HuH-7 (cell line): ENCODE data around the gene CCDC69.
"Not testable (repeated sequence)": the region's sequence is repeated elsewhere in the genome, so short reads cannot be mapped to it uniquely, and the experiment has no call there.

Experiments
- DNase-seq: peaks from one replicate; pipeline ENCODE4 v3.0.0; 2011; ENCODE audit warnings: low spot score

CCDC69 gene

GRCh38 chr5:151192626-151193025 is 31.3 kb downstream of the CCDC69 start:
- DNase-seq: no peak

GRCh38 chr5:151191661-151192060 is 32.2 kb downstream of the CCDC69 start:
- DNase-seq: no peak

- no peak for DNase-seq
Observed at GRCh38 chr5:151189151-151189550, 34.7 kb downstream of the CCDC69 start.

GRCh38 chr5:151186538-151186937 is 37.4 kb downstream of the CCDC69 start:
- DNase-seq: no peak

- no peak for DNase-seq
Observed at GRCh38 chr5:151186052-151186451, 37.8 kb downstream of the CCDC69 start.

- DNase-seq: no peak
Observed at GRCh38 chr5:151184316-151185042, 39.4 kb downstream of the CCDC69 start.

GRCh38 chr5:151183456-151184245 is 40.2 kb downstream of the CCDC69 start:
- DNase-seq: no peak

- no peak for DNase-seq
Observed at GRCh38 chr5:151182976-151183375, 40.9 kb downstream of the CCDC69 start.

GRCh38 chr5:151182524-151182900 is 41.4 kb downstream of the CCDC69 start:
- DNase-seq: no peak

- no peak for DNase-seq
Observed at GRCh38 chr5:151181818-151182523, 41.9 kb downstream of the CCDC69 start.

GRCh38 chr5:151180291-151180690 is 43.6 kb downstream of the CCDC69 start:
- DNase-seq: no peak

- DNase-seq: no peak
Observed at GRCh38 chr5:151179489-151179840, 44.4 kb downstream of the CCDC69 start.

- DNase-seq: no peak
Observed at GRCh38 chr5:151178777-151179488, 45.0 kb downstream of the CCDC69 start.

GRCh38 chr5:151178372-151178771 is 45.5 kb downstream of the CCDC69 start:
- DNase-seq: no peak

- DNase-seq: not testable (repeated sequence)
Observed at GRCh38 chr5:151176268-151176667, 47.6 kb downstream of the CCDC69 start.

- no peak for DNase-seq
Observed at GRCh38 chr5:151174612-151175101, 49.2 kb downstream of the CCDC69 start.

- no peak for DNase-seq
Observed at GRCh38 chr5:151173711-151174611, 49.9 kb downstream of the CCDC69 start.

GRCh38 chr5:151171529-151171928 is 52.4 kb downstream of the CCDC69 start:
- no peak for DNase-seq

GRCh38 chr5:151168602-151169344 is 55.1 kb downstream of the CCDC69 start:
- no peak for DNase-seq

GRCh38 chr5:151167022-151167421 is 56.9 kb downstream of the CCDC69 start:
- no peak for DNase-seq
